Large intestine (tissue), 3 donors: Measurements from ENCODE around the gene WDR62. TPM values are rescaled to one million over a fixed set of nuclear protein-coding genes. Genes with fewer than 3 reads are reported as not detected.

Experiments used
- DNase-seq, 2 donors: peaks; one replicate each; pipeline versions ENCODE4 v3.0.0 to v3.0.0-alpha.2; 2013
- H3K27ac ChIP-seq: one replicate; pipeline ENCODE4 v1.5.1; 2013; ENCODE audit warnings: low read length
- H3K27me3 ChIP-seq: 2 replicates; pipeline ENCODE4 v1.6.1; 2013; ENCODE audit warnings: low read length; ENCODE audit not compliant: control insufficient read depth, insufficient read depth
- H3K36me3 ChIP-seq: 2 replicates; pipeline ENCODE4 v1.6.1; 2013; ENCODE audit warnings: low read length; ENCODE audit not compliant: control insufficient read depth, insufficient read depth
- H3K4me1 ChIP-seq: one replicate; pipeline ENCODE4 v1.6.1; 2013; ENCODE audit warnings: low read length; ENCODE audit not compliant: control insufficient read depth, insufficient read depth
- H3K4me3 ChIP-seq: one replicate; pipeline ENCODE4 v1.5.1; 2013; ENCODE audit warnings: low read length
- H3K9me3 ChIP-seq: one replicate; pipeline ENCODE4 v1.6.1; 2013; ENCODE audit warnings: mild to moderate bottlenecking, low read depth, low read length, moderate library complexity; ENCODE audit not compliant: control insufficient read depth
- WGBS: methylation state at CpG from one replicate; pipeline ENCODE4 v1.1.5; 2013; ENCODE audit warnings: low lambda C conversion rate; ENCODE audit not compliant: insufficient coverage; 5-methylcytosine and 5-hydroxymethylcytosine counted together
- polyA plus RNA-seq: library from polyadenylated mRNA; unstranded; fragments of 120-200 nt; gene quantifications from one replicate; pipeline ENCODE4 v1.2.1, GENCODE V29; 2013

WDR62 gene
- polyA plus RNA-seq, 1 donor, result 2.6 TPM

DNA sequence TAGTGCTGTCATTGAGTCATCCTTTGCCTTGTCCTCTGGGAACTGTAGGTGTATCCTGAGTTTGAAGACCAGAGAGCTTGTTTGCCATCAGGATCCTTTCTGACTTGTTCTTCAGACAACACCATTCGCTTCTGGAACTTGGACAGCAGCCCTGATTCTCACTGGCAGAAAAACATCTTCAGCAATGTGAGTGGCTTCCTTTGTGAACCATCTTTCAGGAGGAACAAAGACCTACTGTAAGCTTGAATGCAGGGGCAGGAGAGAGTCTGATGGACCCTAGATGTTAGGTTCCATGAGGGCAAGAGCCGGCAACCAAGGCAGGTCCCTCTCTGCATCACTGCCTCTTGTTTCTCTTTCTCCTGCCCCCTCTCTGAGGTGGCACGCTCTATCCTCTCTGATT lies 26.7 kb downstream of the WDR62 start:
- Histone ChIP-seq H3K4me3 (no peak overlapping the region), H3K27ac (no peak overlapping the region), H3K9me3 (no peaks in the 10 kb centered on the region), H3K4me1 (no peaks in the 10 kb centered on the region), H3K27me3 (no peaks in the 10 kb centered on the region), H3K36me3 (peaks cover 18% of the 10 kb centered on the region)
- no CpG with 5 or more reads among the region's 3 CpGs for WGBS
- no peak for DNase-seq

DNA sequence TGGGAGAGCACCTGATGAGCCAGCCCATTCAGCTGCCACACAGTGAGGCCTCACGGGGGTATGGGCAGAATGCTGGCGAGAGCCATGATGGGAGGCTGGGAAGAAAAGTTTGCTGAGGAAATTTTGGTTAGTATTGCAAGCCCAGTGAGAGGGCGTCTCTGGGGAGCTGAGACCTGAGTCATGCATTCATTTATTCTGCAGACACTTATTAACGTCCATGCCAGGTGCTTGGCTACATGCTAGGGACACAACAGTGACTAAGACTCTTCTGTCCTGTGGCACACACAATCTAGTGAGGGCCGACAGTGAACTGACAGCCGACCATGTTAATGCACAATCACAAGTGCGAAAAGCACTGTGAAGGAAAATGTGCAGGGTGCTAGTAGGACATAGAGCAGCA lies 27.2 kb downstream of the WDR62 start:
- H3K4me3 ChIP-seq, result no peak overlapping the region
- peaks cover 18% of the 10 kb centered on the region for H3K36me3 ChIP-seq
- no peaks in the 10 kb centered on the region for H3K9me3 ChIP-seq
- no peaks in the 10 kb centered on the region for H3K4me1 ChIP-seq
- no peaks in the 10 kb centered on the region for H3K27me3 ChIP-seq
- DNase-seq, result no peak
- no peak overlapping the region for H3K27ac ChIP-seq
- no CpG with 5 or more reads among the region's 7 CpGs for WGBS

DNA sequence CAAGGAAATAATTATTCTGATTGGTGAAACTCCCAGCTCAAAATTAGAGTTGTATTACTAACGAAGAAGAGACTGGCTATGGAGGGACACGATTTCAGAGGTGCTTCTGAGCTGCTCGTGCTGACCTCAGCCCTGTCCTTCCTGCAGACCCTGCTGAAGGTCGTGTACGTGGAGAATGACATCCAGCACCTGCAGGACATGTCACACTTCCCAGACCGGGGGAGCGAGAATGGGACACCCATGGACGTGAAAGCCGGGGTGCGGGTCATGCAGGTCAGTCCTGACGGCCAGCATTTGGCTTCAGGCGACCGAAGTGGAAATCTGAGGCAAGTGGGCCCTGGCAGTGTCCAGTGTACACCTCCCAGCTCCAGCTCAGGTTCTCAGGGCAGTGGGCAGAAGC lies 28.2 kb downstream of the WDR62 start:
- H3K9me3 ChIP-seq, result no peaks in the 10 kb centered on the region
- H3K4me1 ChIP-seq, result no peaks in the 10 kb centered on the region
- H3K4me3 ChIP-seq, result no peak overlapping the region
- H3K27ac ChIP-seq, result no peak overlapping the region
- no CpG with 5 or more reads among the region's 13 CpGs for WGBS
- H3K27me3 ChIP-seq, result no peaks in the 10 kb centered on the region
- H3K36me3 ChIP-seq, result peaks cover 18% of the 10 kb centered on the region
- DNase-seq, result no peak

DNA sequence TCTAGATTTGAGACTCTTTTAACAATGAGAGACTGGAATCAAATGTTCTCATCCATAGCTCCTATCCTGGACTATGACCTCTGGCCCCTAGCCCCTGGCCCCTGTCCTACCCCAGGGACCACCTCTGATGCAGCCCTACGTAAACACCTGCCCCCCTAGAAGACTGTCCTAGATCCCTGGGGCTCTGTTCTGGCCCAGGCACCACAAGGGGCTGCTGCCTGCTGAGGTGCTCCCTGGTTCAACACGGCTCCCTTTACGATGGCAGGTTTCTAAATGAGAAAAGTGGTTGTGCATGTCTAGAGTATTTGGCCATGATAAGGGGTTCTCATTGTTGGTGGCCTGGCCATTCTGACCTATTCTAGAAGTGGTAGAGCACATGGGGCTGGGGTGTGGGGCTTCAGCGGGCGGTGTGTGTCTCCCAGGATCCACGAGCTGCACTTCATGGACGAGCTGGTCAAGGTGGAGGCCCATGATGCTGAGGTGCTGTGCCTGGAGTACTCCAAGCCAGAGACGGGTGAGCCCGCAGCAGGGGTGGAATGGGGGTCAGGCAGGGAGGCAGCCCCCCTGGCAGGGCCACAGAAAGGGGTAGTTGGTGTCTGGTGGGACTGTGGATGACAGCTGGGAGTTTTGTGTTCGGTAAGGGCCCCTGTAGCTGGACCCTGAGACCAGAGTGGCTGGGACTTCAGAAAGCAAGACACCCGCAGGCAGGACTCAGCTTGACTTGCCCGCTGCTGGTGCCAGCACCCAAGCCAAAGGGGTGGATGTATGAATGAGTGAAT lies 29.7 kb downstream of the WDR62 start:
- H3K27me3 ChIP-seq, result no peaks in the 10 kb centered on the region
- H3K4me3 ChIP-seq, result no peak overlapping the region
- DNase-seq, result no peak
- WGBS, result no CpG with 5 or more reads among the region's 12 CpGs
- H3K27ac ChIP-seq, result no peak overlapping the region
- H3K36me3 ChIP-seq, result peaks cover 21% of the 10 kb centered on the region
- H3K4me1 ChIP-seq, result no peaks in the 10 kb centered on the region
- no peaks in the 10 kb centered on the region for H3K9me3 ChIP-seq

DNA sequence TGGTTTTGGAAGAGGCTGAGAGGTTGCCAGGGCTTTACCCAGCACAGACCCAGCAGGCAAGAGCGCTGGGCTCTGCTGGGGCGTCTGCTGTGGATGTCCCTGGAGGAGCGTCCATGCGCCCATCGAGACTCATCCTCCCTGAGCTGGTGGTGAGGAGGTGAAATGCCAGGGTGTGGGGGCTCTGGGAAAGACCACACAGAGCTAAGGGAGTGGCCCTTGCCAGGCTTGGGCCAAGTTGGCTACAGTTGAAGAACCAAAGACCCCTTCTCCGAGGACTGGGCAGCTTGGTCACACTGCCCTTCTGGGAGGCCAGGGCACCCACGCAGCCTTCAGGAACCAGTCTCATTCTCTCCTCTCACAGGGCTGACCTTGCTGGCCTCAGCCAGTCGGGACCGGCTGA lies 31.6 kb downstream of the WDR62 start:
- Histone ChIP-seq H3K27ac (no peak overlapping the region), H3K36me3 (peaks cover 20% of the 10 kb centered on the region), H3K9me3 (no peaks in the 10 kb centered on the region), H3K4me1 (no peaks in the 10 kb centered on the region), H3K4me3 (no peak overlapping the region), H3K27me3 (no peaks in the 10 kb centered on the region)
- no peak for DNase-seq
- no CpG with 5 or more reads among the region's 9 CpGs for WGBS

DNA sequence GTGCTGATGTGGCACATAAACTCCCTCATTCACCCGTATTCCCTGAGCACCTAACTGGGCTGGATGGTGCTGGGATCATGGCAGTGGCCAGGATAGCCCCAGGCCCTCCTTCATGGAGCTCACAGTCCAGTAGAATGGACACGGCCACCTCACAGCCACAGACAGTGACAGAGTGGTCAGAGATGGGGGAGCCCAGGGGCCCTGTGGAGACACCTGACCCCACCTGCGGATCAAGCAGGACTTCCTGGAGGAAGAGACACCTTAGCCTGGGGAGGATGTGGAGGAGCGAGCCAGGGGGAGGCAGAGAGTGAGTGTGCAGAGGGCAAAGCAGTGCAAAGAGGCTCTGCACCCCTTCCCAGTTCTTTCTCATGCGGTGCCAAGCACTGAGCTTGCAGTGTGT lies 35.1 kb downstream of the WDR62 start:
- H3K4me1 ChIP-seq, result no peaks in the 10 kb centered on the region
- no peak overlapping the region for H3K27ac ChIP-seq
- peaks cover 5% of the 10 kb centered on the region for H3K36me3 ChIP-seq
- H3K9me3 ChIP-seq, result no peaks in the 10 kb centered on the region
- no peaks in the 10 kb centered on the region for H3K27me3 ChIP-seq
- WGBS, result no CpG with 5 or more reads among the region's 5 CpGs
- no peak for DNase-seq
- H3K4me3 ChIP-seq, result no peak overlapping the region

DNA sequence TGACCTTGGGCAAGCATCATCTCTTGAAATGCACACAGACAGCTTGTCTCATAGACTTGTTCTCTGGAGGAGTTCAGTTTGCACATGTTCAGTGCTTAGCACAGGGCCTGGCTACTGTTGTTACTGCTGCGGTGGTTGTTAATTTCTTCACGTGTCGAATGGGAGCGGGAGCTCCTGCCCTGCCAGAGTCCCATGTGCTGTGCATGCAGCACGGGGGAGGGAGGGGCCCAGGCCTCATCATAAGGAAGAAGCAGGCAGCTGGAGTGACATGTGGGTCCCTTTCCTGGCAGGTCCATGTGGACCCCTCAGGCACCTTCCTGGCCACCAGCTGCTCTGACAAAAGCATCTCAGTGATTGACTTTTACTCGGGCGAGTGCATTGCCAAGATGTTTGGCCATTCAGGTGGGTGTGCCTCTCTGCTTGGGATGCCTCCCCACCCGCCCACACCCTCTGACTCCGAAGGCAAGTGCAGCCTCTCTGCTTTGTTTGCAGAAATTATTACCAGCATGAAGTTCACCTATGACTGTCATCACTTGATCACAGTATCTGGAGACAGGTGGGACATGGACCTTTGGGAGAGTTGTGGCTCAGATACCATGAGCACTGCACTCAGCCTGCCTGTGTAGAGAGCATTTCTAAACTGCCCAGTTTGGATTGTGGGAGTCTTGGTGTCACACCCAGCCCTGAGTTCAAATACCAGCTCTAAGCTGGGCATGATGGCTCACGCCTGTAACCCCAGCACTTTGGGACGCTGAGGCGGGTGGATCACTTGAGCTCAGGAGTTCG lies 36.4 kb downstream of the WDR62 start:
- WGBS, result no CpG with 5 or more reads among the region's 13 CpGs
- DNase-seq, result no peak

DNA sequence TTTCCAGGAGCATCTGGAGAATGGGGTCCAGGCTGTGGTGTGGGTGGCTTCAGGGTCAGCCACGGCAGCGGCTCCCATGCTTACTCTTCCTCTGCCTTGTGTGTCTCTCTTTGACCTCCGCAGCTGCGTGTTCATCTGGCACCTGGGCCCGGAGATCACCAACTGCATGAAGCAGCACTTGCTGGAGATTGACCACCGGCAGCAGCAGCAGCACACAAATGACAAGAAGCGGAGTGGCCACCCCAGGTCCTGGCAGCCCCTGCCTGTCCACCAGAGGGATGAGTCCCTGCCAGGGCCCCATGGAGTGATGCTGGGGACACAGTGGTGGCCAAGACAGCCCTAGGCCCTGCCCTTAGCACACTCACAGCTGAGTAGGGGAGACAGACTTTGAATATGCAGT lies 37.9 kb downstream of the WDR62 start:
- DNase-seq, result no peak
- no peaks in the 10 kb centered on the region for H3K9me3 ChIP-seq
- H3K4me3 ChIP-seq, result no peak overlapping the region
- no CpG with 5 or more reads among the region's 7 CpGs for WGBS
- no peaks in the 10 kb centered on the region for H3K4me1 ChIP-seq
- no peak overlapping the region for H3K27ac ChIP-seq
- H3K36me3 ChIP-seq, result peaks cover 5% of the 10 kb centered on the region
- H3K27me3 ChIP-seq, result no peaks in the 10 kb centered on the region

More for the DNA sequence above, 36.4 kb downstream of the WDR62 start:
- Histone ChIP-seq H3K36me3 (peaks cover 5% of the 10 kb centered on the region), H3K27ac (no peak overlapping the region), H3K27me3 (no peaks in the 10 kb centered on the region), H3K4me1 (no peaks in the 10 kb centered on the region), H3K9me3 (no peaks in the 10 kb centered on the region), H3K4me3 (no peak overlapping the region)

DNA sequence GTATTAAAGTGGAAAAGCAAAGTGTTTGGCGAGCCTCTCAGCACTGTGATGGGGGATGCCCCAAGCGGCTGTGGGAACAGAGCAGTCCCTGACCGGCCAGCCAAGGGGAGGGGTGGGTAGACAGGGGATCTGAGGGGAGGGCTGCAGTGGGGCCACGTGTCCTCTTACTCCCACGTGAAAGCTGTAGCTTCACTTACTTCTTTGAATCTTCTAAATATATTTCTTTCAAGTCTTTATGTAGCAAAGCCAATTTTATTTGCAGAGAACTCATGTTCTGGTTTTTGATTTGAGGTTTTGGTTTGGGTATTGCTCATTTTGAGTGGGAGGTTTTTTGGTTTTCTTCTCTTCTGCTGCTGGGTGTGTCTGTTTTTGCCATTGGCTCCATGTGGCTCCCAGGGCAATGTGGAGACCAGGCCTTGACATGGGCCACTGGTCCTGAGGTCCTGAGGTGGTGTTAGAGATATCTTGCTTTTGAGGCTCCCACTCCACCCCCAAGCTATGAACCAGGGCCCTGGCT lies 38.5 kb downstream of the WDR62 start:
- Histone ChIP-seq H3K4me1 (no peaks in the 10 kb centered on the region), H3K27ac (no peak overlapping the region), H3K9me3 (no peaks in the 10 kb centered on the region), H3K4me3 (no peak overlapping the region), H3K27me3 (no peaks in the 10 kb centered on the region), H3K36me3 (peaks cover 5% of the 10 kb centered on the region)
- no CpG with 5 or more reads among the region's 5 CpGs for WGBS
- no peak for DNase-seq

DNA sequence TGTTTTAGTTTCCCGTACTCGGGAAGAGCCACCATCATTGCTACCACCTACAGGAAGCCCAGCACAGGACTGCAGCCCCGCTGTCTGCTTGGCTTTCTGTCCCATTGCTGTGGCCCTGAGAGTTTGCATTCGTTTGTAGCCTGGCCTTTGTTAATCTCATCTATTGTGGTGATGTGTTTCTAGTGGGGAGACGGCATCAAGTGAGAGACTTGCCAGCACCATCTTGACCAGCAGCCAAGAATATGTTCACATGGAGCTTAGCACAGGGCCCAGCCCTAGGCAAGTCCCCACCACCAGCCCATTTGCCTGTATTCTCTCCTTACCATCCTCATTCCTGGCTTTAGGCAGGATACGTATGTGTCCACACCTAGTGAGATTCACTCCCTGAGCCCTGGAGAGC lies 39.0 kb downstream of the WDR62 start:
- Histone ChIP-seq H3K27ac (no peak overlapping the region), H3K36me3 (peaks cover 4% of the 10 kb centered on the region), H3K4me1 (no peaks in the 10 kb centered on the region), H3K27me3 (no peaks in the 10 kb centered on the region), H3K4me3 (no peak overlapping the region), H3K9me3 (no peaks in the 10 kb centered on the region)
- DNase-seq, result no peak
- no CpG with 5 or more reads among the region's 6 CpGs for WGBS
